Measurements from ENCODE around the gene BROX. TPM values are rescaled to one million over a fixed set of nuclear protein-coding genes. Genes with fewer than 3 reads are reported as not detected.

Gene BROX
- total and polyA plus RNA-seq, 4 donors = 6.0 to 28.3 (median 14.4) TPM

DNA sequence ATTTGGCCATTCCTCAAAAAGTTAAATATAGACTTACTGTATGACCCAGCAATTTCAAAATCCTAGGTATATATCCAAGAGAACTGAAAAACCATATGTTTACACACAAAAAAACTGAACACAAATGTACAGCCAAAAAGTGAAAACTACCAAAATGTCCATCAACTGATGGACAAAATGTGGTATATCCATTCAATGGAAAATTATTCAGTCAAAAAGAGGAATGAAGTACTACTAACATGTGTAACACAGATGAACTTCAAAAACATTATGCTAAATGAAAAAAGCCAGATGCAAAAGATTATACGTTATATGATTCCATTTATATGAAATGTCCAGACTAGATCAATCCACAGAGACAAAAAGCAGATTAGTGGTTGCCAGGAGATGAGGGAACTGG is 8.1 kb upstream of the BROX start:
- H3K36me3 ChIP-seq (ENCODE audit: control insufficient read depth in 4 of 4, insufficient read depth in 3 of 4, low read depth in 1 of 4, low read length in 3 of 4) = no peaks in the 10 kb centered on the region
- no peak overlapping the region for H3K27ac ChIP-seq (ENCODE audit: low read depth in 1 of 2, low read length in 2 of 2)
- TF ChIP-seq NR2F2 (IDR thresholded peaks at IDR 0.05) (no peak), TAF1 (conservative IDR thresholded peaks at IDR 0.05) (no peak), EGR1 (IDR thresholded peaks at IDR 0.05; ENCODE audit: low read depth in 2 of 2) (no peak), RXRA (IDR thresholded peaks at IDR 0.05) (no peak), ATF3 (IDR thresholded peaks at IDR 0.05) (no peak)
- H3K4me3 ChIP-seq (ENCODE audit: low read depth in 1 of 3, low read length in 3 of 3) = no peak overlapping the region
- no peaks in the 10 kb centered on the region for H3K27me3 ChIP-seq (ENCODE audit: control insufficient read depth in 4 of 4, insufficient read depth in 4 of 4, low read length in 3 of 4)
- DNase-seq (ENCODE audit: low spot score) = no peak
- H3K9ac ChIP-seq (ENCODE audit: low read depth in 1 of 2, low read length in 2 of 2) = no peak overlapping the region
- H3K4me1 ChIP-seq (ENCODE audit: control insufficient read depth in 4 of 4, insufficient read depth in 4 of 4, low read length in 3 of 4) = no peaks in the 10 kb centered on the region
- no peaks in the 10 kb centered on the region for H3K9me3 ChIP-seq (ENCODE audit: control insufficient read depth in 4 of 4, low read length in 3 of 4)
- 95% methylated on average over 1 of the region's 1 CpG for WGBS

- no peak overlapping the region for H3K27ac ChIP-seq (ENCODE audit: low read depth in 1 of 2, low read length in 2 of 2)
- 86% methylated on average over 4 of the region's 4 CpGs for WGBS
- H3K4me1 ChIP-seq (ENCODE audit: control insufficient read depth in 4 of 4, insufficient read depth in 4 of 4, low read length in 3 of 4) = peaks cover 2 to 14% (median 8%) of the 10 kb centered on the region in 4 donors
- H3K4me3 ChIP-seq (ENCODE audit: low read depth in 1 of 3, low read length in 3 of 3) = no peak overlapping the region
- H3K9ac ChIP-seq (ENCODE audit: low read depth in 1 of 2, low read length in 2 of 2) = no peak overlapping the region
- no peak for TF ChIP-seq HNF4G (IDR thresholded peaks at IDR 0.05)
- TF ChIP-seq TAF1 (conservative IDR thresholded peaks at IDR 0.05) = no peak
- no peak for TF ChIP-seq FOXA1 (IDR thresholded peaks at IDR 0.05)
- no peak for TF ChIP-seq YY1 (IDR thresholded peaks at IDR 0.05)
- TF ChIP-seq NR2F2 (IDR thresholded peaks at IDR 0.05) = no peak
- no peak for TF ChIP-seq RAD21 (IDR thresholded peaks at IDR 0.05)
- no peak for TF ChIP-seq EGR1 (IDR thresholded peaks at IDR 0.05; ENCODE audit: low read depth in 2 of 2)
- no peak for TF ChIP-seq RXRA (IDR thresholded peaks at IDR 0.05)
- no peak for TF ChIP-seq FOXA2 (IDR thresholded peaks at IDR 0.05)
- no peak for TF ChIP-seq JUND (IDR thresholded peaks at IDR 0.05)
- TF ChIP-seq, protein P1, sequence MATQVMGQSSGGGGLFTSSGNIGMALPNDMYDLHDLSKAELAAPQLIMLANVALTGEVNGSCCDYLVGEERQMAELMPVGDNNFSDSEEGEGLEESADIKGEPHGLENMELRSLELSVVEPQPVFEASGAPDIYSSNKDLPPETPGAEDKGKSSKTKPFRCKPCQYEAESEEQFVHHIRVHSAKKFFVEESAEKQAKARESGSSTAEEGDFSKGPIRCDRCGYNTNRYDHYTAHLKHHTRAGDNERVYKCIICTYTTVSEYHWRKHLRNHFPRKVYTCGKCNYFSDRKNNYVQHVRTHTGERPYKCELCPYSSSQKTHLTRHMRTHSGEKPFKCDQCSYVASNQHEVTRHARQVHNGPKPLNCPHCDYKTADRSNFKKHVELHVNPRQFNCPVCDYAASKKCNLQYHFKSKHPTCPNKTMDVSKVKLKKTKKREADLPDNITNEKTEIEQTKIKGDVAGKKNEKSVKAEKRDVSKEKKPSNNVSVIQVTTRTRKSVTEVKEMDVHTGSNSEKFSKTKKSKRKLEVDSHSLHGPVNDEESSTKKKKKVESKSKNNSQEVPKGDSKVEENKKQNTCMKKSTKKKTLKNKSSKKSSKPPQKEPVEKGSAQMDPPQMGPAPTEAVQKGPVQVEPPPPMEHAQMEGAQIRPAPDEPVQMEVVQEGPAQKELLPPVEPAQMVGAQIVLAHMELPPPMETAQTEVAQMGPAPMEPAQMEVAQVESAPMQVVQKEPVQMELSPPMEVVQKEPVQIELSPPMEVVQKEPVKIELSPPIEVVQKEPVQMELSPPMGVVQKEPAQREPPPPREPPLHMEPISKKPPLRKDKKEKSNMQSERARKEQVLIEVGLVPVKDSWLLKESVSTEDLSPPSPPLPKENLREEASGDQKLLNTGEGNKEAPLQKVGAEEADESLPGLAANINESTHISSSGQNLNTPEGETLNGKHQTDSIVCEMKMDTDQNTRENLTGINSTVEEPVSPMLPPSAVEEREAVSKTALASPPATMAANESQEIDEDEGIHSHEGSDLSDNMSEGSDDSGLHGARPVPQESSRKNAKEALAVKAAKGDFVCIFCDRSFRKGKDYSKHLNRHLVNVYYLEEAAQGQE (IDR thresholded peaks at IDR 0.05) = no peak
- TF ChIP-seq SP1 (IDR thresholded peaks at IDR 0.05) = no peak
- TF ChIP-seq, protein P2, sequence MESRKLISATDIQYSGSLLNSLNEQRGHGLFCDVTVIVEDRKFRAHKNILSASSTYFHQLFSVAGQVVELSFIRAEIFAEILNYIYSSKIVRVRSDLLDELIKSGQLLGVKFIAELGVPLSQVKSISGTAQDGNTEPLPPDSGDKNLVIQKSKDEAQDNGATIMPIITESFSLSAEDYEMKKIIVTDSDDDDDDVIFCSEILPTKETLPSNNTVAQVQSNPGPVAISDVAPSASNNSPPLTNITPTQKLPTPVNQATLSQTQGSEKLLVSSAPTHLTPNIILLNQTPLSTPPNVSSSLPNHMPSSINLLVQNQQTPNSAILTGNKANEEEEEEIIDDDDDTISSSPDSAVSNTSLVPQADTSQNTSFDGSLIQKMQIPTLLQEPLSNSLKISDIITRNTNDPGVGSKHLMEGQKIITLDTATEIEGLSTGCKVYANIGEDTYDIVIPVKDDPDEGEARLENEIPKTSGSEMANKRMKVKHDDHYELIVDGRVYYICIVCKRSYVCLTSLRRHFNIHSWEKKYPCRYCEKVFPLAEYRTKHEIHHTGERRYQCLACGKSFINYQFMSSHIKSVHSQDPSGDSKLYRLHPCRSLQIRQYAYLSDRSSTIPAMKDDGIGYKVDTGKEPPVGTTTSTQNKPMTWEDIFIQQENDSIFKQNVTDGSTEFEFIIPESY (IDR thresholded peaks at IDR 0.05) = no peak
- TF ChIP-seq HNF4A (conservative IDR thresholded peaks at IDR 0.05) = no peak
- TF ChIP-seq MAX (IDR thresholded peaks at IDR 0.05) = no peak
- TF ChIP-seq ATF3 (IDR thresholded peaks at IDR 0.05) = no peak
- no peak for DNase-seq (ENCODE audit: low spot score)
- peaks cover 0 to 2% (median 0%) of the 10 kb centered on the region in 4 donors for H3K36me3 ChIP-seq (ENCODE audit: control insufficient read depth in 4 of 4, insufficient read depth in 3 of 4, low read depth in 1 of 4, low read length in 3 of 4)
- H3K27me3 ChIP-seq (ENCODE audit: control insufficient read depth in 4 of 4, insufficient read depth in 4 of 4, low read length in 3 of 4) = no peaks in the 10 kb centered on the region
- no peaks in the 10 kb centered on the region for H3K9me3 ChIP-seq (ENCODE audit: control insufficient read depth in 4 of 4, low read length in 3 of 4)
Measured at GRCh38 chr1:222706815-222707214, 5.5 kb upstream of the BROX start.
